Cardiac fibroblast (primary cell): ENCODE results near the gene ARHGAP23.

Experiments
- DNase-seq, 2 donors: peaks; one replicate each; pipeline versions ENCODE4 v3.0.0 to v3.0.0-alpha.2; 2010; ENCODE audit warnings: low read depth in 2 of 2
- H3K4me3 ChIP-seq, 2 donors: replicated peaks in 1 of 2; 1 replicate in 1 of 2; 2 replicates in 1 of 2; pipeline ENCODE4 v1.5.1; 2011; ENCODE audit warnings: low read depth in 2 of 2, low read length in 2 of 2, mild to moderate bottlenecking in 2 of 2, moderate library complexity in 1 of 2
- CTCF ChIP-seq: IDR thresholded peaks from one replicate; pipeline ENCODE4 v1.5.1; 2011; ENCODE audit warnings: low read depth, mild to moderate bottlenecking, low read length, inconsistent platforms

ARHGAP23 gene

DNA sequence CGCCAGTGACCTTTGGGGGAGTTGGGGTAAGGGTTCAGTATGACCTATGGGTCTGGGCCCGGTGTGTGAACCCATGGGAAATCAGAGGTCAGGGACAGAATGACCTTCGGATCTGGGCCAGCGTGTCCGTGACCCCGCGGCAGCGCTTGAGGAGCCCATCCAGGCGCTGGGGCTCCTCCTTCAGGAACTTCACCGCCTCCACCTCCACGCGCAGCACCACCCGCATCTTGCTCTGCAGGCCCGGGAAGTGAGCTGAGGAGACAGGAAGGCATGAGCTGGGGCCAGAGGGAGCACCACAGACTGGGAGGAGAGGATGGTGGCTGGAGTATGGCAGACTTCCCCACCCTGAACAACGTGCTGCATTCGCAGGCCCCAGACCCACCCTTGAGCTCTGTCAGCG lies 124.1 kb downstream of the ARHGAP23 start:
- no peak for TF ChIP-seq CTCF
- DNase-seq, result no peak
- H3K4me3 ChIP-seq, result no peak overlapping the region

GRCh38 chr17:38554430-38555350 lies 126.4 kb downstream of the ARHGAP23 start:
- no peak for TF ChIP-seq CTCF
- DNase-seq, result peak; percentile 11 to 57
- H3K4me3 ChIP-seq, result no peak overlapping the region

DNA sequence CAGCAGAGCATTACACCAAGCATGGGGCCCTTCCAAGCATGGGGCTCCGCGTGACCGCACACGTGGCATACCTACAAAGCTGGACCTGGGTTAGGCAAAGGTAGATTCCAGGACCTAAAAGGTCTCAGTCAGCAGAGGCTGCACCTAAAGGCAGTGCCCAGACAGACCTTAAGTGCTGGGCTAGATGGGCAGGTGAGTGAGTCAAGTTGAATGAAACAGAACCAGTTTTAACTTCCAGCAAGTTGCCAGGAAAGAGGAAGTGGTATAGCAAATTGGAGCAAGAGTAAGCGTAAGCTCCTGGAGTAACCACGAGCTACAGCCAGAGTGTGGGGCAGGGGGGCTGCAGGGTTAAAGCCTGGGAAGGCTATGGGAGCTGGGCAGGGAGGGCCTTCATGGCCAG lies 128.0 kb downstream of the ARHGAP23 start:
- no peak for DNase-seq
- no peak for TF ChIP-seq CTCF
- no peak overlapping the region for H3K4me3 ChIP-seq

DNA sequence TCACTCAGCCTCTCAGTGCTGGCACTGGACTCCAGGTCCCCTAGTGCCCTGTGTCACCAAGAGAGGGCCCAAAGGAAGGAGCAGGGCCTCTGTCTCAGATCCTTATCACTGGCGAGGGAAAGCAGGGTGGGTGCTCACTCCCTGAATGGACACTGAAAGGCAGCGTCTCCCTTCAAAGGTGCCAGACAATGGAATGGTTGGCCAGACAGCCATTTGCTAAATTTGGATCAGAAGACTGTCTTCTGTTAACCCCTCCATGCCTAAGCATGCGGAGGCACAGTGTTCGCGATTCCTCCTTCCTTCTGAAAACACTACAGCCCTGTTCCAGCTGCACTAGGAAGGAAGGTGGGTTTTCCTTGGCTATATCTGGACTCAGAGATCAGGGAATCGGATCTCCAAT lies 129.1 kb downstream of the ARHGAP23 start:
- H3K4me3 ChIP-seq, result peak overlapping the region in 1 of 2 donors; percentile 45
- no peak for DNase-seq

GRCh38 chr17:38557836-38558727 lies 129.8 kb downstream of the ARHGAP23 start:
- peak overlapping the region; percentile 37 to 45 for H3K4me3 ChIP-seq
- TF ChIP-seq CTCF, result peak; percentile 93
- DNase-seq, result peak; percentile 94

More for the DNA sequence above, 129.1 kb downstream of the ARHGAP23 start:
- no peak for TF ChIP-seq CTCF

- DNase-seq, result no peak
- no peak for TF ChIP-seq CTCF
- H3K4me3 ChIP-seq, result peak overlapping the region; percentile 37 to 45
These were observed 130.4 kb downstream of the ARHGAP23 start for GRCh38 chr17:38558728-38559050.
